Neural cell (in vitro differentiated cells): ENCODE data around the gene CYP1A1. TPM values are rescaled to one million over a fixed set of nuclear protein-coding genes. Genes with fewer than 3 reads are reported as not detected.

ENCODE experiments used
- H2AFZ ChIP-seq: fragments of 200-600, 300-800 bp; sonication (generic), shearing (Covaris generic); 2 replicates; pipeline ENCODE4 v1.6.0; 2014; ENCODE audit warnings: low read depth, mild to moderate bottlenecking, antibody characterized with exemption, low read length, moderate library complexity
- H3F3A ChIP-seq: fragments of 200-600 bp; shearing (Covaris generic); 2 replicates; pipeline ENCODE4 v1.6.1; 2016; ENCODE audit warnings: mild to moderate bottlenecking, moderate library complexity, mixed read lengths, antibody characterized with exemption, low read length; ENCODE audit not compliant: insufficient read depth, poor library complexity, severe bottlenecking
- H3K27ac ChIP-seq: fragments of 200-600, 300-800 bp; sonication (generic), shearing (Covaris generic); 2 replicates; pipeline ENCODE4 v1.5.1; 2014; ENCODE audit warnings: mild to moderate bottlenecking, low read length, moderate library complexity
- H3K27me3 ChIP-seq: fragments of 300-800, 200-600 bp; sonication (generic), shearing (Covaris generic); 2 replicates; pipeline ENCODE4 v1.6.0; 2014; ENCODE audit warnings: mild to moderate bottlenecking, low read depth, low read length, moderate library complexity; ENCODE audit not compliant: insufficient read depth
- H3K36me3 ChIP-seq: fragments of 300-800, 200-600 bp; sonication (generic), shearing (Covaris generic); 2 replicates; pipeline ENCODE4 v1.5.1; 2014; ENCODE audit warnings: mild to moderate bottlenecking, antibody characterized with exemption, low read length, moderate library complexity; ENCODE audit not compliant: insufficient read depth
- H3K4me2 ChIP-seq: fragments of 300-800, 200-600 bp; sonication (generic), shearing (Covaris generic); 2 replicates; pipeline ENCODE4 v1.6.0; 2014; ENCODE audit warnings: mild to moderate bottlenecking, low read length
- H3K4me3 ChIP-seq: fragments of 300-800, 200-600 bp; sonication (generic), shearing (Covaris generic); 2 replicates; pipeline ENCODE4 v1.5.1; 2014; ENCODE audit warnings: mild to moderate bottlenecking, low read length, moderate library complexity
- H3K79me2 ChIP-seq: fragments of 200-600 bp; shearing (Covaris generic); replicated peaks from 2 replicates; pipeline ENCODE4 v1.6.0; 2014; ENCODE audit warnings: mild to moderate bottlenecking, low read length, moderate library complexity; ENCODE audit not compliant: insufficient read depth
- H3K9ac ChIP-seq: fragments of 300-800, 200-600 bp; sonication (generic), shearing (Covaris generic); 2 replicates; pipeline ENCODE4 v1.6.1; 2016; ENCODE audit warnings: mild to moderate bottlenecking, low read length, mixed read lengths
- H3K9me2 ChIP-seq: fragments of 200-600 bp; shearing (Covaris generic); 2 replicates; pipeline ENCODE4 v1.6.1; 2016; ENCODE audit warnings: mild to moderate bottlenecking, low read length, mixed read lengths; ENCODE audit not compliant: insufficient read depth
- H3K9me3 ChIP-seq: fragments of 200-600, 300-800 bp; sonication (generic), shearing (Covaris generic); 2 replicates; pipeline ENCODE4 v1.6.1; 2016; ENCODE audit warnings: mild to moderate bottlenecking, mixed run types, low read length, moderate library complexity, mixed read lengths
- H4K20me1 ChIP-seq: fragments of 200-600 bp; shearing (Covaris generic); 2 replicates; pipeline ENCODE4 v1.6.1; 2016; ENCODE audit warnings: mild to moderate bottlenecking, mixed run types; ENCODE audit not compliant: insufficient read depth
- EP300 ChIP-seq: fragments of 450-650 bp; conservative IDR thresholded peaks from 2 replicates; pipeline ENCODE4 v1.6.1; 2014; ENCODE audit warnings: antibody characterized with exemption, mild to moderate bottlenecking, moderate library complexity; ENCODE audit not compliant: poor library complexity, severe bottlenecking
- EZH2 ChIP-seq: fragments of 200-600, 300-800 bp; shearing (Covaris generic), sonication (generic); IDR thresholded peaks from 2 replicates; pipeline ENCODE4 v1.6.1; 2014; ENCODE audit warnings: antibody characterized with exemption, low read length, borderline replicate concordance, mild to moderate bottlenecking; ENCODE audit not compliant: insufficient read depth, poor library complexity, severe bottlenecking
- MXI1 ChIP-seq: fragments of 450-650 bp; conservative IDR thresholded peaks from 2 replicates; pipeline ENCODE4 v1.6.1; 2014; ENCODE audit warnings: antibody characterized with exemption, mild to moderate bottlenecking; ENCODE audit not compliant: poor library complexity, severe bottlenecking
- POLR2AphosphoS5 ChIP-seq: IDR thresholded peaks from 2 replicates; pipeline ENCODE4 v1.6.1; 2012
- RAD21 ChIP-seq: fragments of 450-650 bp; conservative IDR thresholded peaks from 2 replicates; pipeline ENCODE4 v1.6.1; 2014; ENCODE audit warnings: antibody characterized with exemption, mild to moderate bottlenecking, moderate library complexity
- SMC3 ChIP-seq: fragments of 450-650 bp; conservative IDR thresholded peaks from 2 replicates; pipeline ENCODE4 v1.6.1; 2014; ENCODE audit warnings: antibody characterized with exemption, mild to moderate bottlenecking, moderate library complexity; ENCODE audit not compliant: poor library complexity
- TAF1 ChIP-seq: IDR thresholded peaks from 2 replicates; pipeline ENCODE4 v1.6.1; 2012; ENCODE audit warnings: low read depth
- polyA plus RNA-seq: library from polyadenylated mRNA; depleted of rRNA; stranded (reverse); fragments of >200 nt; gene quantifications from 2 replicates; pipeline ENCODE4 v1.2.3, GENCODE V29; 2014
- TF ChIP-seq, protein P1 (sequence below): IDR thresholded peaks from 2 replicates; pipeline ENCODE4 v1.6.1; 2012; ENCODE audit warnings: borderline replicate concordance
- TF ChIP-seq, protein P2 (sequence below): fragments of 450-650 bp; IDR thresholded peaks from 2 replicates; pipeline ENCODE4 v1.5.1; 2014; ENCODE audit warnings: antibody characterized with exemption, mild to moderate bottlenecking, moderate library complexity; ENCODE audit not compliant: poor library complexity, severe bottlenecking

The CYP1A1 gene
- polyA plus RNA-seq, 1 donor from 2014 or later, result 0.09 TPM

DNA sequence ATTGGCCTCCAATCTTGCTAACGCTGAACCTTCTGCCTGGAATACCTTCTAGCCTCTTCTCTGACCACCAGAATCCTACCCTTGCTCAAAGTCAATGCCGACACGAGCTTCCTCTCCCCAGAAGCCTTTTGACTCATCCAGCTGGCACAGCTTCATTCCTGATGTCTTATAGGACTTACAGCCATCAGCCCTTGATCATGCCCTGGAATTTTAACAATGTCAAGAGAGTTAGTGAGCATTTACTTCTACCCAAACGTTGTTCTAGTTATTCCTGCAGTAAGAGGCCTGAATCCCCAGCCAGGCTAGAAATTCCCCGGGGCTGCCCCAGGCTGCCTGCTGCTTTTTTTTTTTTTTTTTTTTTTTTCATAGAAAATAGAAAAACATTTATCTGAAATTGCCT is 27.2 kb upstream of the CYP1A1 start:
- no peaks in the 10 kb centered on the region for H3K79me2 ChIP-seq
- peaks cover 4% of the 10 kb centered on the region for H3K27me3 ChIP-seq
- no peaks in the 10 kb centered on the region for H3F3A ChIP-seq
- no peaks in the 10 kb centered on the region for H3K9me2 ChIP-seq
- no peak overlapping the region for H3K27ac ChIP-seq
- no peak overlapping the region for H2AFZ ChIP-seq
- no peak for TF ChIP-seq RAD21
- TF ChIP-seq TAF1, result no peak
- TF ChIP-seq, protein P1, sequence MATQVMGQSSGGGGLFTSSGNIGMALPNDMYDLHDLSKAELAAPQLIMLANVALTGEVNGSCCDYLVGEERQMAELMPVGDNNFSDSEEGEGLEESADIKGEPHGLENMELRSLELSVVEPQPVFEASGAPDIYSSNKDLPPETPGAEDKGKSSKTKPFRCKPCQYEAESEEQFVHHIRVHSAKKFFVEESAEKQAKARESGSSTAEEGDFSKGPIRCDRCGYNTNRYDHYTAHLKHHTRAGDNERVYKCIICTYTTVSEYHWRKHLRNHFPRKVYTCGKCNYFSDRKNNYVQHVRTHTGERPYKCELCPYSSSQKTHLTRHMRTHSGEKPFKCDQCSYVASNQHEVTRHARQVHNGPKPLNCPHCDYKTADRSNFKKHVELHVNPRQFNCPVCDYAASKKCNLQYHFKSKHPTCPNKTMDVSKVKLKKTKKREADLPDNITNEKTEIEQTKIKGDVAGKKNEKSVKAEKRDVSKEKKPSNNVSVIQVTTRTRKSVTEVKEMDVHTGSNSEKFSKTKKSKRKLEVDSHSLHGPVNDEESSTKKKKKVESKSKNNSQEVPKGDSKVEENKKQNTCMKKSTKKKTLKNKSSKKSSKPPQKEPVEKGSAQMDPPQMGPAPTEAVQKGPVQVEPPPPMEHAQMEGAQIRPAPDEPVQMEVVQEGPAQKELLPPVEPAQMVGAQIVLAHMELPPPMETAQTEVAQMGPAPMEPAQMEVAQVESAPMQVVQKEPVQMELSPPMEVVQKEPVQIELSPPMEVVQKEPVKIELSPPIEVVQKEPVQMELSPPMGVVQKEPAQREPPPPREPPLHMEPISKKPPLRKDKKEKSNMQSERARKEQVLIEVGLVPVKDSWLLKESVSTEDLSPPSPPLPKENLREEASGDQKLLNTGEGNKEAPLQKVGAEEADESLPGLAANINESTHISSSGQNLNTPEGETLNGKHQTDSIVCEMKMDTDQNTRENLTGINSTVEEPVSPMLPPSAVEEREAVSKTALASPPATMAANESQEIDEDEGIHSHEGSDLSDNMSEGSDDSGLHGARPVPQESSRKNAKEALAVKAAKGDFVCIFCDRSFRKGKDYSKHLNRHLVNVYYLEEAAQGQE, result no peak
- no peak for TF ChIP-seq EZH2
- TF ChIP-seq SMC3, result no peak
- TF ChIP-seq POLR2AphosphoS5, result no peak
- H3K4me2 ChIP-seq, result no peak overlapping the region
- H3K9ac ChIP-seq, result no peak overlapping the region
- H4K20me1 ChIP-seq, result no peaks in the 10 kb centered on the region
- H3K9me3 ChIP-seq, result no peaks in the 10 kb centered on the region
- no peaks in the 10 kb centered on the region for H3K36me3 ChIP-seq
- no peak overlapping the region for H3K4me3 ChIP-seq

DNA sequence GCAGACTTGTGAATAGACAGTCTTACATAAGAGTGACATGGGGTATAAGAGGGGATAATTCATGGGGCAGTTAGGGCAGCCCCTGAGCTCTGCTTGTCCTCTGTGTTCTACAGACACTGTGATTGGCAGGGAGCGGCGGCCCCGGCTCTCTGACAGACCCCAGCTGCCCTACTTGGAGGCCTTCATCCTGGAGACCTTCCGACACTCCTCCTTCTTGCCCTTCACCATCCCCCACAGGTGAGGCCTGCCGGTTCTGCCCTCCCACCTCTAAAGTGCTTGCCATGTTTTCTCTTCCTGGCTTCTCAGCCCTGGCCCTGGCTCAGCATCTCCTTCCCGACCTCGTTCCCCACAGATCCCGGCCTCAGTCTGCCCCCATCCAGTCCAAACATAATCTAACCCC is 26.7 kb upstream of the CYP1A1 start:
- H3K9me3 ChIP-seq, result no peaks in the 10 kb centered on the region
- H3K4me3 ChIP-seq, result no peak overlapping the region
- TF ChIP-seq SMC3 (no peak), POLR2AphosphoS5 (no peak), MXI1 (no peak), EP300 (no peak), TAF1 (no peak), RAD21 (no peak), EZH2 (no peak)
- TF ChIP-seq, protein P1, result no peak
- TF ChIP-seq, protein P2, sequence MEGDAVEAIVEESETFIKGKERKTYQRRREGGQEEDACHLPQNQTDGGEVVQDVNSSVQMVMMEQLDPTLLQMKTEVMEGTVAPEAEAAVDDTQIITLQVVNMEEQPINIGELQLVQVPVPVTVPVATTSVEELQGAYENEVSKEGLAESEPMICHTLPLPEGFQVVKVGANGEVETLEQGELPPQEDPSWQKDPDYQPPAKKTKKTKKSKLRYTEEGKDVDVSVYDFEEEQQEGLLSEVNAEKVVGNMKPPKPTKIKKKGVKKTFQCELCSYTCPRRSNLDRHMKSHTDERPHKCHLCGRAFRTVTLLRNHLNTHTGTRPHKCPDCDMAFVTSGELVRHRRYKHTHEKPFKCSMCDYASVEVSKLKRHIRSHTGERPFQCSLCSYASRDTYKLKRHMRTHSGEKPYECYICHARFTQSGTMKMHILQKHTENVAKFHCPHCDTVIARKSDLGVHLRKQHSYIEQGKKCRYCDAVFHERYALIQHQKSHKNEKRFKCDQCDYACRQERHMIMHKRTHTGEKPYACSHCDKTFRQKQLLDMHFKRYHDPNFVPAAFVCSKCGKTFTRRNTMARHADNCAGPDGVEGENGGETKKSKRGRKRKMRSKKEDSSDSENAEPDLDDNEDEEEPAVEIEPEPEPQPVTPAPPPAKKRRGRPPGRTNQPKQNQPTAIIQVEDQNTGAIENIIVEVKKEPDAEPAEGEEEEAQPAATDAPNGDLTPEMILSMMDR, result no peak
- peaks cover 4% of the 10 kb centered on the region for H3K27me3 ChIP-seq
- no peaks in the 10 kb centered on the region for H3K36me3 ChIP-seq
- H4K20me1 ChIP-seq, result no peaks in the 10 kb centered on the region
- H3K9ac ChIP-seq, result no peak overlapping the region
- H3K27ac ChIP-seq, result no peak overlapping the region
- H3K4me2 ChIP-seq, result no peak overlapping the region
- no peaks in the 10 kb centered on the region for H3F3A ChIP-seq
- no peaks in the 10 kb centered on the region for H3K9me2 ChIP-seq
- H3K79me2 ChIP-seq, result no peaks in the 10 kb centered on the region
- H2AFZ ChIP-seq, result no peak overlapping the region
